Astrocyte (in vitro differentiated cells and primary cell): Measurements from ENCODE around the gene FPGS. TPM values are rescaled to one million over a fixed set of nuclear protein-coding genes. Genes with fewer than 3 reads are reported as not detected.
"Not testable (repeated sequence)": the region's sequence is repeated elsewhere in the genome, so short reads cannot be mapped to it uniquely, and the experiment has no call there.

Experiments used
- DNase-seq: peaks from one replicate; pipeline ENCODE4 v3.0.0-alpha.2; 2010; ENCODE audit warnings: low read depth
- FAIRE-seq: peaks from 2 replicates; lab custom pipeline; 2011; peaks lifted over from hg19 to GRCh38; lab: Jason Lieb, UNC
- H2AFZ ChIP-seq: 2 replicates; pipeline ENCODE4 v1.6.0; 2012; ENCODE audit warnings: low read depth, low read length, inconsistent platforms
- H3K27ac ChIP-seq: 2 replicates; pipeline ENCODE4 v1.5.1; 2011; ENCODE audit warnings: low read depth, low read length, inconsistent platforms
- H3K27me3 ChIP-seq: 2 replicates; pipeline ENCODE4 v1.6.0; 2011; ENCODE audit warnings: low read length, inconsistent platforms; ENCODE audit not compliant: insufficient read depth
- H3K36me3 ChIP-seq: 2 replicates; pipeline ENCODE4 v1.5.1; 2011; ENCODE audit warnings: low read length, inconsistent platforms; ENCODE audit not compliant: insufficient read depth
- H3K4me1 ChIP-seq: 2 replicates; pipeline ENCODE4 v1.5.1; 2011; ENCODE audit warnings: low read length, inconsistent platforms; ENCODE audit not compliant: insufficient read depth
- H3K4me2 ChIP-seq: 2 replicates; pipeline ENCODE4 v1.6.0; 2012; ENCODE audit warnings: low read length, inconsistent platforms
- H3K4me3 ChIP-seq: 2 replicates; pipeline ENCODE4 v1.5.1; 2011; ENCODE audit warnings: low read depth, mild to moderate bottlenecking, low read length, inconsistent platforms; ENCODE audit not compliant: insufficient read depth
- H3K79me2 ChIP-seq: 2 replicates; pipeline ENCODE4 v1.6.0; 2012; ENCODE audit warnings: mild to moderate bottlenecking, low read length, inconsistent platforms; ENCODE audit not compliant: insufficient read depth
- H3K9ac ChIP-seq: 2 replicates; pipeline ENCODE4 v1.6.0; 2012; ENCODE audit warnings: mild to moderate bottlenecking, low read length, inconsistent platforms
- H3K9me3 ChIP-seq: 2 replicates; pipeline ENCODE4 v1.5.1; 2012; ENCODE audit warnings: low read depth, mild to moderate bottlenecking, low read length, inconsistent platforms; ENCODE audit not compliant: insufficient read depth
- H4K20me1 ChIP-seq: 2 replicates; pipeline ENCODE4 v1.6.0; 2012; ENCODE audit warnings: low read length, inconsistent platforms; ENCODE audit not compliant: insufficient read depth
- H3K27ac Mint-ChIP-seq: one replicate; pipeline ENCODE4 v1.8.0; 2021; ENCODE audit warnings: mild to moderate bottlenecking, mixed read lengths; ENCODE audit not compliant: unreplicated experiment
- H3K27me3 Mint-ChIP-seq: one replicate; pipeline ENCODE4 v1.8.0; 2021; ENCODE audit warnings: low read depth, mixed read lengths; ENCODE audit not compliant: unreplicated experiment
- H3K36me3 Mint-ChIP-seq: one replicate; pipeline ENCODE4 v1.8.0; 2021; ENCODE audit warnings: low read depth, mixed read lengths; ENCODE audit not compliant: unreplicated experiment
- H3K4me1 Mint-ChIP-seq: one replicate; pipeline ENCODE4 v1.8.0; 2021; ENCODE audit warnings: low read depth, mixed read lengths; ENCODE audit not compliant: unreplicated experiment
- H3K4me3 Mint-ChIP-seq: one replicate; pipeline ENCODE4 v1.8.0; 2021; ENCODE audit warnings: mild to moderate bottlenecking, moderate library complexity, mixed read lengths; ENCODE audit not compliant: unreplicated experiment
- H3K9me3 Mint-ChIP-seq: one replicate; pipeline ENCODE4 v1.8.0; 2021; ENCODE audit warnings: mild to moderate bottlenecking, mixed read lengths; ENCODE audit not compliant: unreplicated experiment
- CTCF ChIP-seq: IDR thresholded peaks from 2 replicates; pipeline ENCODE4 v1.5.1; 2011; ENCODE audit warnings: low read depth, mild to moderate bottlenecking, inconsistent platforms, low read length, moderate library complexity; ENCODE audit not compliant: insufficient read depth
- EZH2 ChIP-seq: IDR thresholded peaks from 2 replicates; pipeline ENCODE4 v1.6.1; 2012; ENCODE audit warnings: mild to moderate bottlenecking, low read length, inconsistent platforms; ENCODE audit not compliant: insufficient read depth
- total RNA-seq: library from RNA; stranded (reverse); gene quantifications from 2 replicates; pipeline ENCODE4 v1.2.1, GENCODE V29; 2021

Gene FPGS
- total RNA-seq, 1 donor from 2014 or later, result 49.4 TPM

GRCh38 chr9:127755061-127756060 is 47.3 kb upstream of the FPGS start:
- no peak overlapping the region for H3K4me2 ChIP-seq
- H3K79me2 ChIP-seq, result no peaks in the 10 kb centered on the region
- no peak overlapping the region for H3K4me3 ChIP-seq
- H3K4me1 ChIP-seq, result no peaks in the 10 kb centered on the region
- TF ChIP-seq CTCF (no peak), EZH2 (no peak)
- DNase-seq (no peak), FAIRE-seq (no peak)
- H3K9ac ChIP-seq, result no peak overlapping the region
- H3K27ac ChIP-seq, result no peak overlapping the region
- peaks cover 1% of the 10 kb centered on the region for H3K36me3 Mint-ChIP-seq
- peaks cover 18% of the 10 kb centered on the region for H4K20me1 ChIP-seq
- H3K4me1 Mint-ChIP-seq, result peaks cover 5% of the 10 kb centered on the region
- H3K27ac Mint-ChIP-seq, result no peak overlapping the region
- H3K27me3 Mint-ChIP-seq, result peaks cover 33% of the 10 kb centered on the region
- H3K4me3 Mint-ChIP-seq, result no peak overlapping the region
- H3K9me3 Mint-ChIP-seq, result no peaks in the 10 kb centered on the region
- H3K9me3 ChIP-seq, result no peaks in the 10 kb centered on the region
- no peak overlapping the region for H2AFZ ChIP-seq
- H3K36me3 ChIP-seq, result no peaks in the 10 kb centered on the region
- H3K27me3 ChIP-seq, result peaks cover 18% of the 10 kb centered on the region

- no peaks in the 10 kb centered on the region for H3K79me2 ChIP-seq
- Mint-ChIP-seq H3K4me3 (no peak overlapping the region), H3K4me1 (peaks cover 7% of the 10 kb centered on the region), H3K9me3 (no peaks in the 10 kb centered on the region), H3K27ac (no peak overlapping the region), H3K27me3 (peaks cover 31% of the 10 kb centered on the region), H3K36me3 (no peaks in the 10 kb centered on the region)
- peaks cover 18% of the 10 kb centered on the region for H3K27me3 ChIP-seq
- no peak overlapping the region for H3K4me2 ChIP-seq
- DNase-seq, result no peak
- no peak for FAIRE-seq
- no peak overlapping the region for H2AFZ ChIP-seq
- H3K9ac ChIP-seq, result no peak overlapping the region
- H3K27ac ChIP-seq, result no peak overlapping the region
- no peak for TF ChIP-seq EZH2
- no peak for TF ChIP-seq CTCF
- no peaks in the 10 kb centered on the region for H3K36me3 ChIP-seq
- no peaks in the 10 kb centered on the region for H3K4me1 ChIP-seq
- peaks cover 16% of the 10 kb centered on the region for H4K20me1 ChIP-seq
- H3K4me3 ChIP-seq, result no peak overlapping the region
- H3K9me3 ChIP-seq, result no peaks in the 10 kb centered on the region
Observed at GRCh38 chr9:127756233-127756632, 46.4 kb upstream of the FPGS start.

GRCh38 chr9:127756776-127757175 is 45.9 kb upstream of the FPGS start:
- not testable (repeated sequence) for H3K4me3 Mint-ChIP-seq, DNase-seq, H3K4me1 ChIP-seq, FAIRE-seq, H3K36me3 Mint-ChIP-seq, H3K36me3 ChIP-seq, H3K4me2 ChIP-seq, H3K9ac ChIP-seq, H3K4me1 Mint-ChIP-seq, H3K9me3 Mint-ChIP-seq, H3K27ac ChIP-seq, H2AFZ ChIP-seq, H3K4me3 ChIP-seq, H3K79me2 ChIP-seq, H3K27ac Mint-ChIP-seq, H3K9me3 ChIP-seq
- H3K27me3 Mint-ChIP-seq, result peaks cover 26% of the 10 kb centered on the region
- Histone ChIP-seq H3K27me3 (peaks cover 18% of the 10 kb centered on the region), H4K20me1 (peaks cover 11% of the 10 kb centered on the region)
